HepG2 (cell line): ENCODE results near the gene KRT79. TPM values are rescaled to one million over a fixed set of nuclear protein-coding genes. Genes with fewer than 3 reads are reported as not detected.

Source experiments
- ATAC-seq: fragments of 200-7000 bp; cut with Tn5 transposase; 3 replicates; pipeline ENCODE4 v1.9.1; 2020; ENCODE audit warnings: mild to moderate bottlenecking, moderate library complexity
- BruUV-seq: library from RNA; stranded (reverse); fragments of 400-500 nt; replicated peaks from 2 replicates; lab custom pipeline; 2021; lab: Mats Ljungman, UMichigan
- CTCF ChIA-PET: fragments of 300-600 bp; formaldehyde crosslinking; extraction: SDS; loops from one replicate; lab custom pipeline; 2021; ENCODE audit warnings: low total read pairs, inconsistent platforms, low intra/inter-chr PET ratio; lab: Yijun Ruan, JAX
- POLR2A ChIA-PET: fragments of 350-600 bp; sonication (Branson Sonifier 250); formaldehyde crosslinking; loops from one replicate; lab custom pipeline; 2020; ENCODE audit warnings: antibody characterized with exemption, inconsistent platforms; lab: Yijun Ruan, JAX
- DNase-seq: peaks from one replicate; pipeline ENCODE4 v3.0.0-alpha.2; 2015; ENCODE audit warnings: low spot score
- FAIRE-seq: peaks from 3 replicates; lab custom pipeline; 2011; peaks lifted over from hg19 to GRCh38; lab: Jason Lieb, UNC
- H2AFZ ChIP-seq: one replicate; pipeline ENCODE4 v1.6.1; 2011; ENCODE audit warnings: low read length, inconsistent platforms
- H3K27ac ChIP-seq: fragments of 300-600 bp; 3 replicates; pipeline ENCODE4 v1.8.0; 2011; ENCODE audit warnings: mixed run types, mild to moderate bottlenecking, mixed read lengths, low read length, inconsistent platforms; ENCODE audit not compliant: insufficient read depth; ENCODE audit errors: extremely low read length
- H3K27me3 ChIP-seq, 2 experiments: fragments of 200-600 bp in 1 of 2; 2 replicates in 1 of 2; 3 replicates in 1 of 2; pipeline versions ENCODE4 v1.6.0 to v1.8.0; 2011; ENCODE audit warnings: low read length in 2 of 2, mild to moderate bottlenecking in 2 of 2, moderate library complexity in 2 of 2, inconsistent platforms in 1 of 2; ENCODE audit not compliant: insufficient read depth in 2 of 2, control insufficient read depth in 1 of 2
- H3K36me3 ChIP-seq, 2 experiments: fragments of 200-600 bp in 1 of 2; replicated peaks in 1 of 2; 2 replicates in 1 of 2; 3 replicates in 1 of 2; pipeline versions ENCODE4 v1.5.1 to v1.8.0; 2011; ENCODE audit warnings: low read length in 2 of 2, inconsistent platforms in 1 of 2; ENCODE audit not compliant: insufficient read depth in 2 of 2, control insufficient read depth in 1 of 2
- H3K4me1 ChIP-seq: 2 replicates; pipeline ENCODE4 v1.5.1; 2012; ENCODE audit warnings: low read length, inconsistent platforms; ENCODE audit not compliant: insufficient read depth
- H3K4me2 ChIP-seq: 2 replicates; pipeline ENCODE4 v1.6.0; 2011; ENCODE audit warnings: low read depth, low read length, inconsistent platforms
- H3K4me3 ChIP-seq, 3 experiments: fragments of 200-600 bp in 1 of 3; sonication (generic), shearing (Covaris generic) in 1 of 3; replicated peaks in 1 of 3; 2 replicates each; pipeline ENCODE4 v1.5.1; 2011 to 2016; ENCODE audit warnings: low read length in 3 of 3, inconsistent platforms in 2 of 3, low read depth in 2 of 3, mild to moderate bottlenecking in 2 of 3, control low read depth in 1 of 3, mixed read lengths in 1 of 3; ENCODE audit not compliant: insufficient read depth in 1 of 3
- H3K79me2 ChIP-seq: one replicate; pipeline ENCODE4 v1.6.1; 2011; ENCODE audit warnings: low read length, inconsistent platforms; ENCODE audit not compliant: insufficient read depth
- H3K9ac ChIP-seq: 2 replicates; pipeline ENCODE4 v1.6.0; 2011; ENCODE audit warnings: mild to moderate bottlenecking, low read depth, low read length, inconsistent platforms; ENCODE audit not compliant: insufficient read depth
- H3K9me3 ChIP-seq: 2 replicates; pipeline ENCODE4 v1.5.1; 2012; ENCODE audit warnings: mild to moderate bottlenecking, low read length
- H4K20me1 ChIP-seq: 2 replicates; pipeline ENCODE4 v1.6.0; 2011; ENCODE audit warnings: inconsistent platforms, mild to moderate bottlenecking, low read length, moderate library complexity; ENCODE audit not compliant: insufficient read depth
- ZFP62 ChIP-seq: sonication (generic); formaldehyde crosslinking; IDR thresholded peaks from 2 replicates; pipeline ENCODE4 v1.4.0; 2020; ENCODE audit warnings: missing genetic modification reagents
- ZKSCAN8 ChIP-seq: IDR thresholded peaks from 2 replicates; pipeline ENCODE4 v1.6.1; 2016; ENCODE audit warnings: borderline replicate concordance, missing genetic modification reagents, missing compliant biosample characterization
- ZNF615 ChIP-seq: sonication (generic); formaldehyde crosslinking; IDR thresholded peaks from 2 replicates; pipeline ENCODE4 v1.5.0; 2020; ENCODE audit warnings: mild to moderate bottlenecking, missing genetic modification reagents, borderline replicate concordance
- ZZZ3 ChIP-seq: sonication (generic); formaldehyde crosslinking; IDR thresholded peaks from 2 replicates; pipeline ENCODE4 v1.4.0; 2020; ENCODE audit warnings: missing genetic modification reagents, mild to moderate bottlenecking, borderline replicate concordance
- WGBS: methylation state at CpG from one replicate; pipeline ENCODE4 v1.1.6; 2017; ENCODE audit warnings: low lambda C conversion rate; 5-methylcytosine and 5-hydroxymethylcytosine counted together
- in situ Hi-C: cut with HindIII; loops from 2 replicates; pipeline ENCODE4 v1.10.0; 2017; ENCODE audit warnings: low pct_unique_long_range_greater_than_20kb; ENCODE audit not compliant: extremely low pct_ligation_motif_present
- intact Hi-C: fragments of 100-400 bp; cut with micrococcal nuclease; formaldehyde crosslinking; loops from one replicate; pipeline ENCODE4 v1.10.0; 2022; ENCODE audit not compliant: unreplicated experiment
- polyA plus RNA-seq, 8 experiments: library from polyadenylated mRNA; depleted of rRNA in 3 of 8; stranded (reverse) in 7 of 8; unstranded in 1 of 8; fragments of >200 nt; fragmentation: Illumina TruSeq in 4 of 8; extraction: Trizol in 4 of 8; gene quantifications; 2 replicates each; pipeline versions ENCODE4 v1.2.1 to v1.2.3, GENCODE V29; 2011 to 2016; ENCODE audit warnings: low read depth in 4 of 8, missing spikeins in 1 of 8, mixed read lengths in 1 of 8; ENCODE audit not compliant: insufficient read depth in 1 of 8
- total RNA-seq, 5 experiments: library from RNA; depleted of rRNA; stranded (reverse); fragments of >200 nt; fragmentation: Illumina TruSeq; extraction: Trizol; gene quantifications; 2 replicates each; pipeline ENCODE4 v1.2.3, GENCODE V29; 2016; ENCODE audit warnings: low read depth in 1 of 5
- TF ChIP-seq, protein P1 (sequence below): IDR thresholded peaks from 2 replicates; pipeline ENCODE4 v1.6.1; 2012; ENCODE audit warnings: inconsistent platforms
- TF ChIP-seq, protein P2 (sequence below): sonication (generic); formaldehyde crosslinking; IDR thresholded peaks from 2 replicates; pipeline ENCODE4 v1.4.0; 2020; ENCODE audit warnings: mild to moderate bottlenecking, missing genetic modification reagents, borderline replicate concordance
- TF ChIP-seq, protein P3 (sequence below): sonication (generic); formaldehyde crosslinking; IDR thresholded peaks from 2 replicates; pipeline ENCODE4 v1.4.0; 2020; ENCODE audit warnings: missing genetic modification reagents
- TF ChIP-seq, protein P4 (sequence below): sonication (generic); formaldehyde crosslinking; IDR thresholded peaks from 2 replicates; pipeline ENCODE4 v1.4.0; 2020; ENCODE audit warnings: mild to moderate bottlenecking, low read depth, missing genetic modification reagents

The KRT79 gene
- total and polyA plus RNA-seq, 2 of the 13 experiments (the other 11 are each of a cell fraction or from before 2014, with no cell fraction given), result 0.09 TPM; not detected in 1

DNA sequence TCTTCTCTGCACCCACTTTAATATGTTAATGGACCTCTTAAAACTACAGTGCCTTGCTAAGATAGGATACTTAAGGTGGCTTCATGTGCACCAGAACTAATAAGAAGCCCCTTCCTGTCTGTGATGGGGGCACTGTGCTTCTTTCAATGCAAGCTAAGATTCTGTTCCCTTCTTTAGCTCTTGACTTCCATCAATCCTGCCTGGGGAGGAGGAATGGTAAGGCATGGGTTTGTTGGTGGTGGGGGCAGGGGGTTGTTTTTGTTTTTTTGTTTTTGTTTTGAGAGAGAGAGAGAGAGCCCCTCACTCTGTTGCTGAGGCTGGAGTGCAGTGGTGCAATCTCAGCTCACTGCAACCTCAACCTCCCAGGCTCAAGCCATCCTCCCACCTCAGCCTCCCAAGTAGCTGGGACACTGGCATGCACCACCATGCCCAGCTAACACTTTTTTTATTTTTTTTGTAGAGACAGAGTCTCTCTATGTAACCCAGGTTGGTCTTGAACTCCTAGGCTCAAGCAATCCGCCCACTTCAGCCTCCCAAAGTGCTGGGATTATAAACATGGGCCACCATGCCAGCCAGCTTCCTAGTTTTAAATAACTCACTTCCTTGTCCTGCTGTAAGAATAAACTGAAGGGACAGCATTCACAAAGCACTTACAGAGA lies 33.7 kb downstream of the KRT79 start:
- Histone ChIP-seq H3K36me3 (no peaks in the 10 kb centered on the region), H3K27ac (no peak overlapping the region), H3K4me2 (no peak overlapping the region), H2AFZ (no peak overlapping the region), H3K4me3 (no peak overlapping the region), H3K9ac (no peak overlapping the region), H3K9me3 (no peaks in the 10 kb centered on the region), H3K4me1 (no peaks in the 10 kb centered on the region), H4K20me1 (no peaks in the 10 kb centered on the region), H3K27me3 (no peaks in the 10 kb centered on the region; a peak in 1 of 5 replicates), H3K79me2 (no peaks in the 10 kb centered on the region)
- DNase-seq (no peak), FAIRE-seq (no peak), ATAC-seq (no peak)
- intact Hi-C loops (no loop called here), in situ Hi-C loops (no loop called here)
- 5% methylated on average over 1 of the region's 1 CpG for WGBS
- BruUV-seq, result no TSS peak
- TF ChIP-seq, protein P1, sequence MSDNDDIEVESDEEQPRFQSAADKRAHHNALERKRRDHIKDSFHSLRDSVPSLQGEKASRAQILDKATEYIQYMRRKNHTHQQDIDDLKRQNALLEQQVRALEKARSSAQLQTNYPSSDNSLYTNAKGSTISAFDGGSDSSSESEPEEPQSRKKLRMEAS, result no peak
- TF ChIP-seq ZKSCAN8 (CRISPR knock-in tag) (no peak), ZNF615 (no peak), ZZZ3 (CRISPR knock-in tag) (no peak), ZFP62 (no peak)
- TF ChIP-seq, protein P2, sequence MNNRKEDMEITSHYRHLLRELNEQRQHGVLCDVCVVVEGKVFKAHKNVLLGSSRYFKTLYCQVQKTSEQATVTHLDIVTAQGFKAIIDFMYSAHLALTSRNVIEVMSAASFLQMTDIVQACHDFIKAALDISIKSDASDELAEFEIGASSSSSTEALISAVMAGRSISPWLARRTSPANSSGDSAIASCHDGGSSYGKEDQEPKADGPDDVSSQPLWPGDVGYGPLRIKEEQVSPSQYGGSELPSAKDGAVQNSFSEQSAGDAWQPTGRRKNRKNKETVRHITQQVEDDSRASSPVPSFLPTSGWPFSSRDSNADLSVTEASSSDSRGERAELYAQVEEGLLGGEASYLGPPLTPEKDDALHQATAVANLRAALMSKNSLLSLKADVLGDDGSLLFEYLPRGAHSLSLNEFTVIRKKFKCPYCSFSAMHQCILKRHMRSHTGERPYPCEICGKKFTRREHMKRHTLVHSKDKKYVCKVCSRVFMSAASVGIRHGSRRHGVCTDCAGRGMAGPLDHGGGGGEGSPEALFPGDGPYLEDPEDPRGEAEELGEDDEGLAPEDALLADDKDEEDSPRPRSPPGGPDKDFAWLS (CRISPR knock-in tag), result no peak
- TF ChIP-seq, protein P3, sequence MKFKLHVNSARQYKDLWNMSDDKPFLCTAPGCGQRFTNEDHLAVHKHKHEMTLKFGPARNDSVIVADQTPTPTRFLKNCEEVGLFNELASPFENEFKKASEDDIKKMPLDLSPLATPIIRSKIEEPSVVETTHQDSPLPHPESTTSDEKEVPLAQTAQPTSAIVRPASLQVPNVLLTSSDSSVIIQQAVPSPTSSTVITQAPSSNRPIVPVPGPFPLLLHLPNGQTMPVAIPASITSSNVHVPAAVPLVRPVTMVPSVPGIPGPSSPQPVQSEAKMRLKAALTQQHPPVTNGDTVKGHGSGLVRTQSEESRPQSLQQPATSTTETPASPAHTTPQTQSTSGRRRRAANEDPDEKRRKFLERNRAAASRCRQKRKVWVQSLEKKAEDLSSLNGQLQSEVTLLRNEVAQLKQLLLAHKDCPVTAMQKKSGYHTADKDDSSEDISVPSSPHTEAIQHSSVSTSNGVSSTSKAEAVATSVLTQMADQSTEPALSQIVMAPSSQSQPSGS (CRISPR knock-in tag), result no peak
- TF ChIP-seq, protein P4, sequence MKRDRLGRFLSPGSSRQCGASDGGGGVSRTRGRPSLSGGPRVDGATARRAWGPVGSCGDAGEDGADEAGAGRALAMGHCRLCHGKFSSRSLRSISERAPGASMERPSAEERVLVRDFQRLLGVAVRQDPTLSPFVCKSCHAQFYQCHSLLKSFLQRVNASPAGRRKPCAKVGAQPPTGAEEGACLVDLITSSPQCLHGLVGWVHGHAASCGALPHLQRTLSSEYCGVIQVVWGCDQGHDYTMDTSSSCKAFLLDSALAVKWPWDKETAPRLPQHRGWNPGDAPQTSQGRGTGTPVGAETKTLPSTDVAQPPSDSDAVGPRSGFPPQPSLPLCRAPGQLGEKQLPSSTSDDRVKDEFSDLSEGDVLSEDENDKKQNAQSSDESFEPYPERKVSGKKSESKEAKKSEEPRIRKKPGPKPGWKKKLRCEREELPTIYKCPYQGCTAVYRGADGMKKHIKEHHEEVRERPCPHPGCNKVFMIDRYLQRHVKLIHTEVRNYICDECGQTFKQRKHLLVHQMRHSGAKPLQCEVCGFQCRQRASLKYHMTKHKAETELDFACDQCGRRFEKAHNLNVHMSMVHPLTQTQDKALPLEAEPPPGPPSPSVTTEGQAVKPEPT (CRISPR knock-in tag), result no peak
- ChIA-PET CTCF (no interaction called here), POLR2A (no interaction called here)
